Skeletal muscle tissue (tissue), 4 donors: Measurements from ENCODE around the gene DAG1. TPM values are rescaled to one million over a fixed set of nuclear protein-coding genes. Genes with fewer than 3 reads are reported as not detected.
"Not testable (repeated sequence)": the region's sequence is repeated elsewhere in the genome, so short reads cannot be mapped to it uniquely, and the experiment has no call there.

Experiments used
- H3K27ac ChIP-seq: one replicate; pipeline ENCODE4 v1.7.0; 2013; ENCODE audit warnings: mild to moderate bottlenecking, low read depth, low read length, inconsistent platforms
- H3K27me3 ChIP-seq, 3 donors: one replicate each; pipeline ENCODE4 v1.7.0; 2013; ENCODE audit warnings: low read length in 3 of 3; ENCODE audit not compliant: control insufficient read depth in 3 of 3, insufficient read depth in 3 of 3
- H3K36me3 ChIP-seq, 3 donors: one replicate each; pipeline ENCODE4 v1.7.0; 2013; ENCODE audit warnings: low read length in 3 of 3; ENCODE audit not compliant: control insufficient read depth in 3 of 3, insufficient read depth in 3 of 3
- H3K4me1 ChIP-seq, 3 donors: one replicate each; pipeline ENCODE4 v1.7.0; 2013; ENCODE audit warnings: low read length in 3 of 3, mild to moderate bottlenecking in 3 of 3; ENCODE audit not compliant: control insufficient read depth in 3 of 3, insufficient read depth in 3 of 3
- H3K4me3 ChIP-seq, 3 donors: one replicate each; pipeline ENCODE4 v1.7.0; 2013; ENCODE audit warnings: low read length in 3 of 3
- H3K9ac ChIP-seq, 3 donors: one replicate each; pipeline ENCODE4 v1.7.0; 2013; ENCODE audit warnings: low read length in 3 of 3, mild to moderate bottlenecking in 3 of 3, moderate library complexity in 2 of 3, low read depth in 1 of 3
- H3K9me3 ChIP-seq, 3 donors: one replicate each; pipeline ENCODE4 v1.7.0; 2013; ENCODE audit warnings: low read length in 3 of 3; ENCODE audit not compliant: control insufficient read depth in 3 of 3
- total RNA-seq: library from RNA; depleted of rRNA; stranded (reverse); fragments of >200 nt; gene quantifications from one replicate; pipeline ENCODE4 v1.2.3, GENCODE V29; 2014
- donor health status: Osteomylitis.

DAG1 gene
- total RNA-seq, 1 donor from 2014 or later = 77.2 TPM

DNA sequence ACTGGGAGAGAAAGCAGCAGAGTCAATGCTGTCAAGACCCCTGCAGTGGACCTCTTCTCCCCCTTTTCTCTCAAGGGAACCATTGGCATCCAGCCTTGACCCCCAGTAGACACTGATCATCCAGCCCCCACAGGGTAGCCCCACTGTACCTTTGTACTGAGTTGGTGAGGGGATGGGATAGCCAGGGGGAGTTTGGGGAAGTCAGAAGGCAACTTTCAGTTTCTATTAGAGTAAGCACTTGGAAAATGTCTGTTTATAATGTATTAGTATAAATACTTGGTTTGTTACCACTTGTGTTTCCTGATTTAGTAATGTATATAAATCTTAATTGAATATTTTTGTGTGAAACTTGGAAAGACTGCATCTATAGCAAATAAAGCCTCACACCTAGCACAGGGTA, 25.0 kb downstream of the DAG1 start:
- no peak overlapping the region for H3K4me3 ChIP-seq
- H3K27ac ChIP-seq = no peak overlapping the region
- no peak overlapping the region for H3K9ac ChIP-seq
- peaks cover 24 to 33% (median 29%) of the 10 kb centered on the region in 3 donors for H3K4me1 ChIP-seq
- H3K36me3 ChIP-seq = peaks cover 0 to 2% (median 2%) of the 10 kb centered on the region in 3 donors
- H3K27me3 ChIP-seq = no peaks in the 10 kb centered on the region
- no peaks in the 10 kb centered on the region for H3K9me3 ChIP-seq

- not testable (repeated sequence) for H3K9ac ChIP-seq, H3K9me3 ChIP-seq, H3K36me3 ChIP-seq, H3K27ac ChIP-seq, H3K4me3 ChIP-seq, H3K27me3 ChIP-seq
- H3K4me1 ChIP-seq = peaks cover 39 to 48% (median 41%) of the 10 kb centered on the region in 3 donors
These were observed 26.8 kb downstream of the DAG1 start for GRCh38 chr3:49496845-49497244.

DNA sequence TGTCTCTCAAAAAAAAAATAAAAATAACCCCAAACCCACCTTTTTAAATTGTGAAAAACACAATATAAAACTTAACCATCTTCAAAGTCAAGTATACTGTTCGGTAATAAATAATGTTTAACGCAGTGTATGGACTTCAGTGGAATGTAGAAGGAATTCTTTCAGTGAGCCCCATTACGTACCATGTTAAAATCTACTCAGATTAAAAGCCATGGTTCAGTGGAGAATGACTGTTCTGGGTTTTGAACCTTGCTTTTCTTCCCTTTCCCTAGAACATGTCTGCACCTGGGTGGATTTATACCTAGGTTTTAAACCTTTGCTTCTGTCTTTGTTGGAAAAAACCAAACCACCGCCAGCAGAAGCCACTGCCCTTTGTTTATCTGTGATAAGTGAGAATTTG, 27.5 kb downstream of the DAG1 start:
- H3K9ac ChIP-seq = peak overlapping the region in 2 of 3 donors; percentile 40 to 48
- peaks cover 0 to 2% (median 2%) of the 10 kb centered on the region in 3 donors for H3K36me3 ChIP-seq
- no peaks in the 10 kb centered on the region for H3K27me3 ChIP-seq
- H3K4me3 ChIP-seq = no peak overlapping the region
- H3K9me3 ChIP-seq = no peaks in the 10 kb centered on the region
- H3K4me1 ChIP-seq = peaks cover 39 to 49% (median 41%) of the 10 kb centered on the region in 3 donors
- H3K27ac ChIP-seq = peak overlapping the region; percentile 97

DNA sequence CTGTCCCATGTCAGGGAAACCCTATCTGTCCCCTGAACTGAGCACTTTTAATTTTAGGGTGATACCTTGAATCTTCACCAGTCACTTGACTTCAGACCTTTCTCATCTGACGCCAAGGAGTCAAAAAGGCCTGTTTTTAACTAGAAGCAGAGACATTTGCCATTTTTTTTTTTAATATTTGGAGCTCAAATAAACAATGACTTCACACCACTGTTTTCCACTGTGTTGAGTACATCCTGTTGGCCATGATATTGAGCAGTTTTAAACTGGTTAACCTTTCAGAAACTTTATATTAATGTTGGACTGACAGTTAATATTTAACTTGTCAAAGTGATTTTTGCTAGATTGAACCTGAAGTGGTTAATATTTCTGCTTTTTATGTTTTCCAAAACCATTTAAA, 28.2 kb downstream of the DAG1 start:
- H3K27ac ChIP-seq = peak overlapping the region; percentile 97
- no peaks in the 10 kb centered on the region for H3K9me3 ChIP-seq

DNA sequence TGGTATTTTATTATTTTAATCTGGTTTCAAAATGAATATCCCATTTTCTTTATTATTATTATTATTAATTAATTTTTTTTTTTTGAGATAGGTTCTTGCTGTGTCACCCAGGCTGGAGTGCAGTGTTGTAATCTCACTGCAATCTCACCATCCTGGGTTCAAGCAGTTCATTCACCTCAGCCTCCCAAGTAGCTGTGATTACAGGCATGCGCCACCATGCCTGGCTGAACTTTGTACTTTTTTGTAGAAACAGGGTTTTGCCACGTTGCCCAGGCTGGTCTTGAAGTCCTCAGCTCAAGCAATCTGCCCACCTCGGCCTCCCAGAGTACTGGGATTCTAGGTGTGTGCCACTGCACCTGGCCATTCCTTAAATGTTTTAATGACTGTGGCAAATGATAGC, 28.6 kb downstream of the DAG1 start:
- Histone ChIP-seq H3K4me3 (no peak overlapping the region), H3K27me3 (no peaks in the 10 kb centered on the region), H3K9ac (no peak overlapping the region), H3K9me3 (no peaks in the 10 kb centered on the region), H3K4me1 (peaks cover 39 to 45% (median 39%) of the 10 kb centered on the region in 3 donors), H3K36me3 (peaks cover 0 to 2% (median 0%) of the 10 kb centered on the region in 3 donors), H3K27ac (peak overlapping the region; percentile 97)

More for the DNA sequence above, 28.2 kb downstream of the DAG1 start:
- H3K4me1 ChIP-seq = peaks cover 39 to 49% (median 41%) of the 10 kb centered on the region in 3 donors
- H3K4me3 ChIP-seq = no peak overlapping the region
- peaks cover 0 to 2% (median 2%) of the 10 kb centered on the region in 3 donors for H3K36me3 ChIP-seq
- H3K9ac ChIP-seq = peak overlapping the region in 2 of 3 donors; percentile 12 to 48
- no peaks in the 10 kb centered on the region for H3K27me3 ChIP-seq

GRCh38 chr3:49500205-49500731, 30.2 kb downstream of the DAG1 start:
- Histone ChIP-seq H3K4me3 (peak overlapping the region; percentile 11 to 41 (median 41)), H3K36me3 (no peaks in the 10 kb centered on the region), H3K9ac (peak overlapping the region; percentile 55 to 74 (median 70)), H3K27ac (peak overlapping the region; percentile 97), H3K9me3 (no peaks in the 10 kb centered on the region), H3K4me1 (peaks cover 31 to 36% (median 32%) of the 10 kb centered on the region in 3 donors), H3K27me3 (no peaks in the 10 kb centered on the region)

GRCh38 chr3:49500732-49501609, 30.9 kb downstream of the DAG1 start:
- Histone ChIP-seq H3K9ac (peak overlapping the region; percentile 55 to 74 (median 70)), H3K9me3 (no peaks in the 10 kb centered on the region), H3K4me1 (peaks cover 30 to 36% (median 31%) of the 10 kb centered on the region in 3 donors), H3K4me3 (peak overlapping the region; percentile 1 to 41 (median 35)), H3K27me3 (no peaks in the 10 kb centered on the region), H3K27ac (peak overlapping the region; percentile 97), H3K36me3 (no peaks in the 10 kb centered on the region)

DNA sequence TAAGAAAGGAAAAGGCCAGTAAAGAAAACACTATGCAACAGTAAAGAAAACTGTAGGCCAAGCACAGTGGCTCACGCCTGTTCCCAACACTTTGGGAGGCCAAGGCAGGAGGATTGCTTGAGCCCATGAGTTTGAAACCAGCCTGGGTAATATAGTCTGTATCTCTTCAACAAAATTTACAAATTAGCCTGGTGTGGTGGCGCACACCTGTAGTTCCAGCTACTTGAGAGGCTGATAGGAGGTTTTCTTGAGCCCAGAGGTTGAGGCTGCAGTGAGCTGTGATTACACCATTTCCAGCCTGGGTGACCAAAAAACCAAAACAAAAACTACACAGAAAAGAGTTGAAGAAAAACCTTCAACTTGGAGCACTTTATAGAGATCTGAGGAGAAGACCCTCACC, 31.8 kb downstream of the DAG1 start:
- Histone ChIP-seq H3K9me3 (no peaks in the 10 kb centered on the region), H3K27ac (peak overlapping the region; percentile 97), H3K4me3 (no peak overlapping the region), H3K9ac (peak overlapping the region in 1 of 3 donors; percentile 46), H3K36me3 (no peaks in the 10 kb centered on the region), H3K27me3 (no peaks in the 10 kb centered on the region), H3K4me1 (peaks cover 30 to 36% (median 31%) of the 10 kb centered on the region in 3 donors)

- H3K9me3 ChIP-seq = no peaks in the 10 kb centered on the region
- no peaks in the 10 kb centered on the region for H3K27me3 ChIP-seq
- peaks cover 0 to 11% (median 3%) of the 10 kb centered on the region in 3 donors for H3K4me1 ChIP-seq
- H3K4me3 ChIP-seq = no peak overlapping the region
- H3K9ac ChIP-seq = no peak overlapping the region
- H3K27ac ChIP-seq = peak overlapping the region; percentile 10
- H3K36me3 ChIP-seq = peaks cover 10 to 17% (median 16%) of the 10 kb centered on the region in 3 donors
These were observed 36.8 kb downstream of the DAG1 start for GRCh38 chr3:49506906-49507305.

- Histone ChIP-seq H3K4me1 (peaks cover 0 to 18% (median 8%) of the 10 kb centered on the region in 3 donors), H3K27ac (no peak overlapping the region), H3K9ac (no peak overlapping the region), H3K27me3 (no peaks in the 10 kb centered on the region), H3K36me3 (peaks cover 19 to 28% (median 25%) of the 10 kb centered on the region in 3 donors), H3K9me3 (no peaks in the 10 kb centered on the region), H3K4me3 (no peak overlapping the region)
These were observed 39.0 kb downstream of the DAG1 start for GRCh38 chr3:49509028-49509561.
